Loucy (cell line): ENCODE data around the gene RPS24.

ENCODE experiments used
- EZH2phosphoT487 ChIP-seq: fragments of 200-600 bp; IDR thresholded peaks from 2 replicates; pipeline ENCODE4 v1.6.1; 2018; ENCODE audit warnings: antibody characterized with exemption, mild to moderate bottlenecking, moderate library complexity, borderline replicate concordance
- TF ChIP-seq, protein P1 (sequence below): fragments of 200-600 bp; sonication (generic); conservative IDR thresholded peaks from 2 replicates; pipeline ENCODE4 v1.5.1; 2014; ENCODE audit warnings: mild to moderate bottlenecking, antibody characterized with exemption, low read length

DNA sequence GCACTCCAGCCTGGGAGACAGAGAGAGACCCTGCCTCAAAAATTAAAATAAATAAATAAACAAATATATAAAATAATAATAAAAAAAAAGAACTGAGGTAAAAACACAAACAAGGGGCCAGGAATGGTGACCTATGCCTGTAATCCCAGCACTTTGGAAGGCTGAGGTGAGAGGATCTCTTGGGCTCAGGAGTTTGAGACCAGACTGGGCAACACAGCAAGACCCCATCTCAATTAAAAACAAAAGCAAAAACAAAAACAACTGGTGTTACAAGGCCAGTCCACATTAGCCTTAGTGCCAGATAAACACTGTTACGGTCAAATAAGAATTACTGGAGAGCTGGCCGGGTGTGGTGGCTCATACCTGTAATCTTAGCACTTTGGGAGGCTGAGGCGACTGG is 9.9 kb upstream of the RPS24 start:
- TF ChIP-seq, protein P1, sequence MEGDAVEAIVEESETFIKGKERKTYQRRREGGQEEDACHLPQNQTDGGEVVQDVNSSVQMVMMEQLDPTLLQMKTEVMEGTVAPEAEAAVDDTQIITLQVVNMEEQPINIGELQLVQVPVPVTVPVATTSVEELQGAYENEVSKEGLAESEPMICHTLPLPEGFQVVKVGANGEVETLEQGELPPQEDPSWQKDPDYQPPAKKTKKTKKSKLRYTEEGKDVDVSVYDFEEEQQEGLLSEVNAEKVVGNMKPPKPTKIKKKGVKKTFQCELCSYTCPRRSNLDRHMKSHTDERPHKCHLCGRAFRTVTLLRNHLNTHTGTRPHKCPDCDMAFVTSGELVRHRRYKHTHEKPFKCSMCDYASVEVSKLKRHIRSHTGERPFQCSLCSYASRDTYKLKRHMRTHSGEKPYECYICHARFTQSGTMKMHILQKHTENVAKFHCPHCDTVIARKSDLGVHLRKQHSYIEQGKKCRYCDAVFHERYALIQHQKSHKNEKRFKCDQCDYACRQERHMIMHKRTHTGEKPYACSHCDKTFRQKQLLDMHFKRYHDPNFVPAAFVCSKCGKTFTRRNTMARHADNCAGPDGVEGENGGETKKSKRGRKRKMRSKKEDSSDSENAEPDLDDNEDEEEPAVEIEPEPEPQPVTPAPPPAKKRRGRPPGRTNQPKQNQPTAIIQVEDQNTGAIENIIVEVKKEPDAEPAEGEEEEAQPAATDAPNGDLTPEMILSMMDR, result no peak
- no peak for TF ChIP-seq EZH2phosphoT487
